SH-SY5Y (cell line): ENCODE data around the gene GRIA2.

Experiments
- GATA2 ChIP-seq: IDR thresholded peaks from 2 replicates; pipeline ENCODE4 v1.6.1; 2011; ENCODE audit warnings: mild to moderate bottlenecking, low read depth, low read length
- GATA3 ChIP-seq: IDR thresholded peaks from 2 replicates; pipeline ENCODE4 v1.6.1; 2011; ENCODE audit warnings: low read depth, mild to moderate bottlenecking, low read length, moderate library complexity

Gene GRIA2

DNA sequence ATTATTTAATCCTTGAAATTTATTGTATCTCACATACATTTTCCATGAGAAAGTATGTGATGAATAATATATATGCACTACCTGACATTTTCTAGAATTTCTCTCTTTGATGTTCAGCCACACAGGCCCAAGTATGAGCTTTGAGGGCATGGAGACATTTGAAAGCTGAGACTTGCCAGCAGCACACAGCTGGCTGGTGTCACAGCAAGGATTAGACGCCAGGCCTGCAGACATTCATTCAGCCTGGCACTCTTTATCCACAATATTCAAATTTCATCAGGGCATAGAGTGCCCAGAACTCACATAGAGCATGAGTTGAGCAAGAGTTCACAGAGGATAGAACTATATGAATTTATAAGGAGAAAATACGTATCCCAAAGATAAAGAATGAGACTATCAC, 74.0 kb downstream of the GRIA2 start:
- no peak for TF ChIP-seq GATA3
- no peak for TF ChIP-seq GATA2

DNA sequence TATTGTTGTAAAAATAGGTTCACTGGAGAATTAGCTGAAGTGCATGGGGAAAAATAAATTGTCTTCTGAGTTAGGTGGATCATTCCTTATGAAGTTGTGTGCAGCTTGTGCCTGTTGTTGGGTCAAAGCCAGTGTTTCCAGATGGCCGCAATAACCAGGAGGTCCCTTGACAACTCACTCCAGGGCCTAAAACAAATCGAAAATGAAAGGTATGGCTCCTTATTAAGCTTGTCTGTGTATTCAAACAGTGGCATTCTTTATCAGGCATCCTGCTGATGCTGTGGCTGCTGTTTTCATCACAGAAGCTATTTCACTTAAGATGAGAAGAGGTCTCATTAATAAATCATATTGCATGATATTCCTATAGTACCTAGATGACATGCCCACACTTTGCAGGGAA, 80.2 kb downstream of the GRIA2 start:
- TF ChIP-seq GATA2 = no peak
- no peak for TF ChIP-seq GATA3

DNA sequence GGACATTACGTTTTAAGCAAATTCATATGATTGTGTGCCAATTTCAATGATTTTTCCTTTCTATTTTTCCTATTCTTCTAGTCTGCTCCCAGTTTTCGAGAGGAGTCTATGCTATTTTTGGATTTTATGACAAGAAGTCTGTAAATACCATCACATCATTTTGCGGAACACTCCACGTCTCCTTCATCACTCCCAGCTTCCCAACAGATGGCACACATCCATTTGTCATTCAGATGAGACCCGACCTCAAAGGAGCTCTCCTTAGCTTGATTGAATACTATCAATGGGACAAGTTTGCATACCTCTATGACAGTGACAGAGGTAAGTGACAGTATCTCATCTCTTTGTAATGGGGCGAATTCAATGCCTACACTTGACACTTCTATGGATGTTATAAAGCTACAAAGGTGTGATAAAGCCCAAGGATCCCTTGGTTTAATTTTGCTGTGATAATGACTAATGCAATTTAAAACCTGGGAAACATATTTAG, 83.0 kb downstream of the GRIA2 start:
- TF ChIP-seq GATA2 = no peak
- TF ChIP-seq GATA3 = no peak

DNA sequence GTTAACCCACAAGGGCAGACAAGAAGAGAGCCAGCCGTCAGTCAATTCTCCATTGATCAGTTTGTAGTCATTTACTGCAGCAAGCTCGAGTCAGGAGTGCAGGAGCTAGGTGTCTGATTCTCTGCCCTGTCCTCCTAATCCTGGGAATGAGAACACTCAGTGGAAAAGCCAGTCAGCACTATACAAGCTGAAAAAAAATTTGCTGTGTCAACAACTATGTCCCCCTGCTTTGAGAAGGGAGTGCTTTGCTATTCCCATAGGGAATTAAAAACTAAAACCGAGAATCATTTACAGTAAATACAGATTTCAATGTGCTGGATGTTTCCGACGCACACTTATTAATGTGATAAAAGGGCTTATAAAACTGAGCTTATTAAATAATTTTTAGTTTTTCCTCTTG, 84.2 kb downstream of the GRIA2 start:
- TF ChIP-seq GATA3 (no peak), GATA2 (no peak)

DNA sequence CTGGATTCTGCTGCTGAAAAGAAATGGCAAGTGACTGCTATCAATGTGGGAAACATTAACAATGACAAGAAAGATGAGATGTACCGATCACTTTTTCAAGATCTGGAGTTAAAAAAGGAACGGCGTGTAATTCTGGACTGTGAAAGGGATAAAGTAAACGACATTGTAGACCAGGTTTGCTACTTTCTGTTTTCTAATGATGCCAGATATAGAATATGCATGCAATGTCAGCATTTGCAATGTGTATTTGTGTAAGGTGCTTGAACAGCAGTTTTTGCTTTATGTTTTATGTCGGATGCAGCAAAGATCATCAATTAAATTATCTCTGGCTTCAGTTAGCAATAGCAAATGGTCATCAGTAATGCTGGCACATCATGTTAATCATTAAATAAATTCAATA, 92.2 kb downstream of the GRIA2 start:
- TF ChIP-seq GATA3 (no peak), GATA2 (no peak)

DNA sequence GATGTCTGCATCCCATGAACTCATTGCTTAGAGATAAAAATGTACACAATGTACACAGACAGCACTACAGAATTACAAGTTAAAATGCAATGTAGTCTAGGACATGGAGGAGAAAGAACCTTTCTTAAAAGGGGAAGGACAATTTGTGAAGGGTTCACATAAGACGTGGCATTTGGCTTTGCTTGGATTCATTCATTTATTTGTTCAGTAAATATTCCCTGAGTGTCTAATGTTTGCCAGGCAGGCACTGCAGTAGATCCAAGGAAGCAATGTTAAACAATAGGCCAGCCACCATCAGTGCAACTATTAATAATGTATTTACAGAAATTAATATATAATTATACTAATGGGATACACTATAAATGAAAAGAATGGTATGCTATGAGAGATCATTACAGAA, 94.4 kb downstream of the GRIA2 start:
- TF ChIP-seq GATA2 = no peak
- TF ChIP-seq GATA3 = no peak

DNA sequence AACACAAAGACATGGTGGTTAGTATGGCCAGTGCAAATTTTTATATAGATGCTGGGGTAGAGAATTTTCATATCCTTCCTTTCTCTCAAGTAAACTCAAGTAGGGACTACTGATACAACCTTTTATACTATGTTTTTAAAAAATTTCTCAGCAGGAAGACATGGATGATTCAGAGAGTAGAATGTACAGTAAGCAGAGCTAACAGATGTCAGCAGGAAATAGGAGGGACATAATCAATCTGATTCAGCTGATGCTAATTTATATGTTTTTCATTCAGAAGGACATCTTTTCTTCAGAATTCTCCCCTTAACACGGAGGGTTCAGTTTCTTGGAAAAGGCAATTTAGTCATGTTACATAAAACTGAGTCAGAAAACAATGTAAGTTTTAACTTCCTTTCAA, 95.4 kb downstream of the GRIA2 start:
- TF ChIP-seq GATA2 (no peak), GATA3 (no peak)

DNA sequence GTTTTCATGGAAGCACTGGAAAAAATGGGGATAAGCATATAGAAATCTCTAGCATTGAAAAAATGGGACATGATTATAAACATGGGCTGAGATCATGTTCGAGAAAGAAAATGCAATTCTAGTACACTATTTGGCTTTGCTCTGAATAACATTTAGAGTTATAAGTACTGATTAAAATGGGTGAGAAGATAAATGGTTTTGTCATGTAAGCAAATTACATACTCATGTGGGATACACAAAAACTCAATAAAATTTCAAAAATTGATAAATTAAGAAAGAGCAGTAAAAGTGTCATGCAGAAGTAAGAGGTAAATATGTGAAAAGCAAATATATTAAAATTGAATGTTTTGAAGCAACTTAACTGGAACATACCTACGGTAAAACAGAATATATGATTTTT, 99.6 kb downstream of the GRIA2 start:
- no peak for TF ChIP-seq GATA2
- TF ChIP-seq GATA3 = no peak

DNA sequence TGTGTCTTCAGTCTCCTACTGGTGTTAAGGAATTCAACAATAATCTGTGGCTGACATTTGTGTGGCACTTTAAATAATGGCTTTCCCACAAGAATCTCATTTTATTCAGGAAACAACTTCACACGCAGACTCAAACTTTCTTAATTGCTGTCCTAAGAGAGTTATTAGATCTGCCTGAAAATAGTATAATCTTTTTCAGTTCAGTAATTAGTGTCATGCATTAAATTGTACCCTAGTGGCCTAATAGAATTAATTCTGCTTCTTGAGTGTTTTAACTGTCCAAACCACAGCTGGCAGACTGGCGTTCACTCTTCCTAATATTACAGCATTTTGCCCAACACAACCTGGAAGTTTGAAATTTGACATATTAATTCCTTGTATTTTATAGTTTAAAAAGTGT, 107.1 kb downstream of the GRIA2 start:
- TF ChIP-seq GATA2 (no peak), GATA3 (no peak)

DNA sequence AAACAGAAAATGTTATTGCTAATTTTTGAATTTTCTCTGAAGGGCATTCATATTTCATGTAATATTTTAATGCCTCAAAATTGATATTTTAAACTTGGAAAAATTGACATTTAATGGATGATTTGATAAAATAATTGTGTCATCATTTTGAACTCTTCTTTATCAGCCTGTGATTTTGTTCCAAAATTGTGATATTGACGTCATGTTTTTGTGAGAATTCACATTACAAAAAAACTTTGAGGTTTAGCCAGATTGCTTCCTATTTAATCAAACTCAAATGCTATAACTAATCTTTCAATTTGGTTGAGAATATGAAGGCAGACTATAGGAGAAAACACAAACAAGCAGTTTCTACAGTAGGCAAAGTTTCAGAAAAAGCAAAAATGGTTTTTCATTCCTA, 137.4 kb downstream of the GRIA2 start:
- TF ChIP-seq GATA3 (no peak), GATA2 (no peak)

DNA sequence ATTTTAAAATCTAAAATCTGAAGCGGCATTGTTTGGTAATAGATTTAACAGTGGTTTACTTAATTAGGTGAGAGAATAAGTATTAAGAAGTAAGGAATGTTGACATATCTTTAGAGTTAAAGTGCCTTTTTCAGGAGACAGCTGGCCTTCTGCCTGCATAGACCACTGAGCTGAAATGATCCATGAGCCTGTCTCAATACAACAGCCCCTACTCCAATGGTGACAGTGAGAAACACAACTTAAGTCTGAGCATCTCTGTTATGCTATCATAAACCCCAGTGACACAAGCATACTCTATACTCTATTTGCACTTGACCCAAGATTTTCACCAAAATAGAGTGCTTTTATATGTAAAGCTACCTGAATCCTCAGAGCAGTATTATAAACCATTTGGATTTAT, 137.9 kb downstream of the GRIA2 start:
- no peak for TF ChIP-seq GATA2
- no peak for TF ChIP-seq GATA3

DNA sequence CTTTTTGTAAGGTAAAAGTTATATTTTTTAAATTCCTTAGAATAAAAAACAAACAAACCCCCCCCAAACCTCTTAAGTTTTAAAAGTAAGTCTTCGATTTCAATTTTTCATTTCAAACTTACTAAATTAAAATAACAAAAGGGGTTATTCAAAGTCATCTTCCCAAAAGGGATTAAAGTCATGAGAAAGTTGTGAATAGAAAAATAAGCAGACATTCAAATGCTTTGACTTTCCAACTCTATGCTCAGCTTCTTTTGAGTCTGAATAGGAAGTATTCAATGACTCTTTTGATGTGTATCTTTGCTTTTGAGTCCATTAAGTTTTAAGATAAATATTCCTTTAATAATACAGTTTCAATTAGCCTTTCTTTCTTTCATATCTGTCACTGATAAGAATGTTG, 138.3 kb downstream of the GRIA2 start:
- TF ChIP-seq GATA3 = no peak
- no peak for TF ChIP-seq GATA2

DNA sequence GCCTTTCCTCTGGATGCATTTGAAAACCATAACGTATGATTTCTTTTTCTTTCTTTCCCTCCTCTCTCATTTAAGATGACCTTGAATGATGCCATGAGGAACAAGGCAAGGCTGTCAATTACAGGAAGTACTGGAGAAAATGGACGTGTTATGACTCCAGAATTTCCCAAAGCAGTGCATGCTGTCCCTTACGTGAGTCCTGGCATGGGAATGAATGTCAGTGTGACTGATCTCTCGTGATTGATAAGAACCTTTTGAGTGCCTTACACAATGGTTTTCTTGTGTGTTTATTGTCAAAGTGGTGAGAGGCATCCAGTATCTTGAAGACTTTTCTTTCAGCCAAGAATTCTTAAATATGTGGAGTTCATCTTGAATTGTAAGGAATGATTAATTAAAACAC, 142.8 kb downstream of the GRIA2 start:
- no peak for TF ChIP-seq GATA2
- no peak for TF ChIP-seq GATA3

DNA sequence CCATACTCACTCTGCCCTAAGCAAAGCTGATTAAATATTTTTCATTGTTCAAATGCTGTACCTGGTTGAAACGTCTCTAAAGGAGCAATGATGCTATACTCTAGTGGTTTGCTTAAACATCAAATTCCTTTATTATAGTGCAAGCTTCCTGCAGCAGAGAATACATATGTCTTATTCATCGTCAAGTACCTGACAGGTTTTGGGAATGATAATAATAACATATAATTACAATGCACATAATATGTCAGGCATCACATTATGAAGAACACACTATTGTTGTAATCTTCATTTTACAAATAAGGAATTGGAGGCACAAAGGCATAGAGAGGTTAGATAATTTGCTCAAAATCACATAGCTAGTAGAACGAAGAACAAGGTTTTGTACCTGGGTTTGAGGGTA, 151.6 kb downstream of the GRIA2 start:
- TF ChIP-seq GATA3 (no peak), GATA2 (no peak)

DNA sequence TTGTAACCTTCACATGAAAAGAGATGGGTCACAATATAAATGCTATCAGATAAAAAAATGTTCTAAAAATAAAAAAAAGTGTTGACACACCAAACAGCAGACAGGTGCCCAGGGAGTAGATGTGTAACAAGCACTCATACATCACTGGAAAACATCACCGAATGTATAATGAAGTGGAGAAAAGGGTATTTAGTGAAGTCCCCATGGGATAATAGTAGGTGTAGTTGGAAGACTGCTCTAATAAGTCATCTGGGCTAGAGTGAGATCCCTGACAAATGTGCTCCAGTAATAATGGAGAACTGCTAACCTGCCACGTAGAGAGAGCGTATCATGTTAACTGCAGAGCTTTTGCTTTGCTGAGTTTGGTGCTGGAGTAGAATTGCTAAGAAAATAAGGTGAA, 152.0 kb downstream of the GRIA2 start:
- TF ChIP-seq GATA3 (no peak), GATA2 (no peak)

DNA sequence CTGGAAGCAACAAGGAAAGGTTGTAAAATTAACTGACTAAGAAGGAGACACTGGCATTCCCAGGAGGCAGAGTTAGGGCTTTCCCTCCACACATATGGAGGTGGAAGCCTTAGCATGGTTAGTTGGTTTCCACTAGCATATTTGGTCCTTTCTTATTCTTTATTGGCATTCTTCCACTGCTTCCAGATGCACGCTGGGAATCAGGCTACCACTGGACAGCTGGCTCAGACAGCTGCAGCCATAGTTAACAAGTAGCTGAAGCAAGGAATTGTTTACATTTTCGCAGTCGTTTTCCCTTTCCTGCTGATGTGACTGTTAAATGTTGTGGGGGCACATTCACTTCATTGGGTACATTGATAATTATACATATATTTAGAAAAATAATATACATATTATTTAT, 169.2 kb downstream of the GRIA2 start:
- TF ChIP-seq GATA3 (no peak), GATA2 (no peak)

DNA sequence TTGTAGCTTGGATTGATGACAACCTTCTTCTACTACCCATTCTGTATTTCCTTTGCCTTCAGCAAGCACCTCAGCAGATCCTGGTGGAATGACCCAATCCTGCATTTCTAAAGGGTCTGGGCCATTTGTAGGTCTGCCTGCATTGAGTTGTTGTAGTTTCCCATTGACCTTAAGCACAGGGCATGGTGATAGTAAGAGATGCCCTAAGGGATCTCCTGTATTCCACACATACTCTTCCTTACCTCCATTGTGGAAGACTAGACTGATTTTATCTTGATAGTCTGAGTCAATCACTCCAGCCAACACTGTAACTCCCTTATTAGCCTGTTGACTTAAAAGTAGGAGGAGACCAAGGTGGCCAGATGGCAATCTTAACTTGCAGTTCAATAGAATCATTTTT, 184.5 kb downstream of the GRIA2 start:
- no peak for TF ChIP-seq GATA2
- no peak for TF ChIP-seq GATA3
